Adipose tissue (tissue), 3 donors: ENCODE data around the gene ROBO2. TPM values are rescaled to one million over a fixed set of nuclear protein-coding genes. Genes with fewer than 3 reads are reported as not detected.

ENCODE experiments used
- H3K27ac ChIP-seq: one replicate; pipeline ENCODE4 v1.5.1; 2013; ENCODE audit warnings: low read depth, low read length
- WGBS, 3 donors: extraction: QIAGEN DNeasy Blood & Tissue Kit; methylation state at CpG; one replicate each; pipeline ENCODE4 v1.1.7; 2013; 5-methylcytosine and 5-hydroxymethylcytosine counted together
- polyA plus RNA-seq, 3 donors: library from polyadenylated mRNA; stranded (reverse); fragments of 200-250 nt; gene quantifications; one replicate each; pipeline ENCODE4 v1.2.3, GENCODE V29; 2013
- donor health status: healthy with polysubstance abuse.
- donor health status: Bipolar disorder and iron deficiency.
- donor health status: healthy.

Gene ROBO2
- polyA plus RNA-seq, 3 donors = 0.18 to 1.3 (median 0.62) TPM

DNA sequence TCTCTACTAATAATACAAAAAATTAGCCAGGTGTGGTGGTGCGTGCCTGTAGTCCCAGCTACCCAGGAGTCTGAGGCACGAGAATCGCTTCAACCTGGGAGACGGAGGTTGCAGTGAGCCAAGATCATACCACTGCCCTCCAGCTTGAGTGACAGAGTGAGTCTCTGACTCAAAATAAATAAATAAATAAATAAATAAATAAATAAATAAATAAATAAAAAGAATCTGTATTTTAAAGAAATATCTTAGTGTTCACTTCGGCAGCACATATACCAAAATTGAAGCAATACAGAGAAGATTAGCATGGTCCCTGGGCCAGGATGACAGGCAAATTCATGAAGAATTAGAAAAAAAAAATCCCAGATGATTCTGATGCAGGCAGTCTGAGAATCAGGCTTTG, 51.9 kb downstream of the ROBO2 start:
- WGBS, 3 donors = 94 to 97% (median 95%) methylated on average over 5 of the region's 5 CpGs
- no peak overlapping the region for H3K27ac ChIP-seq

DNA sequence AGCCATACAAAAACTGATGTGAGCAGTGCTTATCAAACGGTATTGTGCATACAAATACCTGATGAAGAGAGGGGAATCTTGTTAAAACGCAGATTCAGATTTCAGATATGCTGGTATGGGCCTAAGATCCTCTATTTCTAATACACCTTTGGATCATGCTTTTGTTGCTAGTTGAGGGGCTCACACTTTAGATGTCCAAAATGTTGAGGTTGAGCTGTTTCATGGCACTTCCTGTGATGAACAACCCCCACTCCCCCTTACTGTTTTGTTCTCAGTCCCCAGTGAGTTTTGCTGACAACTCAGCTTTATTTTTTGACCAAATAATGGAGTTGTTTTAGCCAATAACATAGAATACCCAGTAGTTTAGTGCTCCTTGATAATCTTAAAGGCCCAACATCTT, 53.2 kb downstream of the ROBO2 start:
- no peak overlapping the region for H3K27ac ChIP-seq
- WGBS, 3 donors = 41 to 63% (median 60%) methylated on average over 2 of the region's 2 CpGs

DNA sequence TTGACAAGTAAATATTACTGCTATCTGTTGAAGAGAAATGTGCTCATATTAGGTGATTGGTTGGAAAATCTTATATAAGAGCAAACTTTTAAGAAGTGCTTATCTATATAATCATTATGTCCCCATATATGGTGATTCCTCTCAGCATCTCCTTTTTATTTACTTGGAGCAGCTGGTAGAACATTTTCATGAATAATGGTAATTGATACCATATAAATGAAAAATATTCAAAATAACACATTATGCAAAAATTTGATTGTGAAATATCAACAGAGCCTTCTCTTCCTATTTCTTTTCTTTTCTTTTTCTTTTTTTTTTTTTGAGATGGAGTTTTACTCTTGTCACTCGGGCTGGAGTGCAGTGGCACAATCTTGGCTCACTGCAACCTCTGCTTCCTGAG, 56.2 kb downstream of the ROBO2 start:
- 64 to 83% (median 72%) methylated on average over 1 of the region's 1 CpG for WGBS, 3 donors
- no peak overlapping the region for H3K27ac ChIP-seq

DNA sequence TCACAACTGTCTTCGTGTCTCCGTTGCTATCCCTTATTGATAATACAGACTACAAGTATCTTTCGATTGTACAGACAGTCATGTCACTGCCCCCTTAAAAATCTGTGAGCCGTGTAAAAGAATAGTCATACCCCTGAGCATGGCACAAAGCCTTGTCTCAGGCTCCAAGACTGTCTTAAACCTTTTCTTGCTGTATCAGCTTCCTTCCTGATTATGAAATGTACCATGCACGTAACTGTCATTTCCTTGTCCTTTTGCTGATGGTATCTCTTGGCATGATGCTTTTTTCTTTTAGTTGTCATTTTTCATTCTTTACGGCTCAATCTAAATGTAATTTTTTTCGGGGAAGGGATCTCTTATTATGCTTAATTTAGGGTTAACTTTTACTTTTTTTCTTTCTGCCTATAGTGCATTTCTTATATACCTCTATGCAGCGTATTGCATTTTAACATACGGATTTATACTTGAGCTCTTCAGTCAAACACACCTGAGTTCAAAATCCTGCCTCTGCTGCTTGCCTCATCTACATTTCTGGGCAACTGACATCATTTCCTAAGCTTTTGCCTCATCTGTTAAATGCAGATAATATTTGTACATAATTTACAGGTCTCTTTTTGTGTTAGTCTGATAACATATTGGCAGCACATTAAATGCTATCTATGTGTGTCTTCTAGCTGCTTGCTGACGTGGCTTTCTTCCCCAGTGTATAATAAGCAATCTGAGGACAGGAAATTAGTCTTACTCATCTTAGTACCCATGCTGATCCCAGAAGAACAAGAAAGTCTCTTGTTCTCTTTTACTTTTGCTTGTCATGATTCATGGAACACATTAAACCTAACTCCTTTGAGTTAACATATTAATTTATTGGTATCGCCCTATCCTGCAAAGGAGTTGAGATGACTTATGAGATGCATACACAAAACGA, 57.3 kb downstream of the ROBO2 start:
- WGBS, 3 donors = 76 to 79% (median 76%) methylated on average over 12 of the region's 12 CpGs
- no peak overlapping the region for H3K27ac ChIP-seq

DNA sequence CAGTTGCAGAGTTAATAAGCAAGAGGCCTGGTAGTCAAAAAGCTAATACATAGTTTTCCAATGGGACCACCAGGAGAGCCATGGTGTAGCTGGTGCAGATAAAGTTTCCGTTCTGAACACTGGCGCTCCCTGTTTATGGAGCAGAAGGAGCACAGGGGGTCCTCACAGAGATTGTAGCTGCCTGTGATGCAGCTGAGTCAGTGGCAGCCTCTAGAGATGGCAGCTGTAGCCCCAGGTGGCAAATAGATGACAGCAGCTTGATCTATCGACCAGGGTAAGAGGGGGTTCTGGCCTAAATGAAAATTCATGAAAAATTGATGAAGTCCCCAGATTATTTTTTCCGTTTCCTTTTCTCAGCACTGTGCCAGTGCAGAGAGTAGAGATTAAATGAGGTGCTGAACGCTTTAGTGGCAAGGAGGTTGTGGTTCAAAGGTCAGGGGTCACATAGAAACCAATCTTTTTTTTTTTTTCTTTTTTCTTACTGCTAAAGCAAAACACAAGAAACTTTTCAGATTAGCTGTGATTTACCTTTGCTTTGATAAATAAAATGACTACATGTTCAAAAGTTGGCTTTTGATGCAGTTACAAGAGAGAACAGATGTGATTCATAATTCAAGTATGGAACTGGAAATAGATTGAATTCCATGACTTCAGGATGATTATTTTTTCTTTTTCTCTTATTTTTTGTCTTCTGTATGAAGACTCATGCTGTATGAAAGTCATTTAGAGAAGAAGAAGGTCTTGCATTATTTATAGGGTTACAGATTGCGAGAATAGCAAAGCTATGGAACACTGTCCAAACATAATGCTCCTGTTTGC, 63.3 kb downstream of the ROBO2 start:
- WGBS, 3 donors = 85 to 92% (median 89%) methylated on average over 6 of the region's 6 CpGs
- no peak overlapping the region for H3K27ac ChIP-seq

DNA sequence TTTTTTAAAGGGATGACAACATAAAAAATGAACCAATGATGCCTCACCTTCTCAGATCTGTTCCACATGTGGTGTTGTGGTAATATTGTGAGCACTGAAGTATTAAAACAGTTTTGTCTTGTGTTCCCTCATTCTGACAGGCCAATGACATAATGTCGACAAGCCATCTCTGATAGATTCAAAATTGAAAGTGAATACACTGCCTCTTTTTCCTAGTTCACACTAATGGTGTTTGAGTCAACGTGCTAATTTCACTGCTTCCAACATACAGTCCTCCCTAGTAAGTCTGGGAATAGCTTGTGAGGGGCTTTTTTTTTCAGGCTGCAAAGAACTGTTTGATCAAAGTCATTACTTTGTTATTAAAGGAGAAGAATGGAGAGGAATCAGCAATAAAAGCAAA, 82.8 kb downstream of the ROBO2 start:
- H3K27ac ChIP-seq = no peak overlapping the region
- WGBS, 3 donors = 44 to 67% (median 62%) methylated on average over 2 of the region's 2 CpGs

DNA sequence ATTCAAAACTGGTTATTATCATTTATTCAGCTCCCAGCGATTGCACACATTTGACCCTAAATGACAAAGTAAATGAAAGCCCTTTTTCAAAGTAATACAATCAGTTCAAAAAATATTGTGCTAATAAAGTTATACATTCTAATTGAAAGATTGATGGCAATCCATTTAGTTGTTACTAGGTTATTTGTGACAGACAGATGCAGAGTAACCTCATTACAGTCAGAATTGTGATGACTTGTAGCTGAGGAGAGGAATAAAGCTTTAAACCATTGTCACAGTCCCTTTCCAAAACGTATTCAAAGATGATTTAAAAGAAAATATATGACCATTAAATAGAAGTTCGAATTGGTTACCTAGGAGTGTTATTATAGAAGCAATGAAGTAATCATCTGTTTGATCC, 86.1 kb downstream of the ROBO2 start:
- WGBS, 3 donors = 65 to 69% (median 66%) methylated on average over 3 of the region's 3 CpGs
- no peak overlapping the region for H3K27ac ChIP-seq

DNA sequence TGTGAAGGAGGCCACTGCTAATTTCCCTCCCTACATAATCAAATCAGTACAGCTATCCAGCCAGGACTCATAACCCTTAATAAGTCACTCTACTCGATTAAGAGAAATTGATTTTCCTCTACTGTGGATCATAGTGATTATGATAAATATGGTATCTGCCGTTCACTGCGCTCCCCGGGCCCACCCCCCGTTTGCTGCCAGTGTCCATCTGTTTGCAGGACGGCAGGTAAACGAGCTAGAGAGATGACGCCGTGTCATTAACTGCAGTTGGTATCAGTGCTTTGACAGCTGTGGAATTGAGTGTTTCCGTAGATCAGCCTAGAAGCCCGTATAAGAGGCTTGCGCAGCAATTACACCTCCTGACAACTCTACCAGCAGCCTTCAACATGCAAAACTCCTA, 94.9 kb downstream of the ROBO2 start:
- no peak overlapping the region for H3K27ac ChIP-seq
- 29 to 83% (median 71%) methylated on average over 12 of the region's 12 CpGs for WGBS, 3 donors

DNA sequence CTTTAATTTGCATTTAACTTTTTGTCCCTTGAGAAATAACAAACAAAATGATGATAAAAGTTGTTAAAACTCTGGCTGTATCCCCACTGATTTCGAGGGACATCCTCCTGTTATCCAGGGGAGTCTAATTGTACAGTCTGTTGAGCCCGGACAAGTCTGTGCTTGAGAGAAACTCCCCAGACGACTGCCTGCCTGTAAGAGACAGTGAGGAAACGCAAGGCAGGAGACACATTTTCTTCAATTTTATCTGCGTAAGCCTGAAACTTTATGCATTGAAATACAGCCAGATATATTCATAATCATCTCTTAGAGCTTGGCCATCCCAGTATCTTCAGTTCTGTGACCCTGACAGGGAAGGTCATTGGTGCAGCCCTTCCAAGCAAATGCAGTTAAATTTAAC, 97.7 kb downstream of the ROBO2 start:
- 78 to 81% (median 78%) methylated on average over 5 of the region's 5 CpGs for WGBS, 3 donors

DNA sequence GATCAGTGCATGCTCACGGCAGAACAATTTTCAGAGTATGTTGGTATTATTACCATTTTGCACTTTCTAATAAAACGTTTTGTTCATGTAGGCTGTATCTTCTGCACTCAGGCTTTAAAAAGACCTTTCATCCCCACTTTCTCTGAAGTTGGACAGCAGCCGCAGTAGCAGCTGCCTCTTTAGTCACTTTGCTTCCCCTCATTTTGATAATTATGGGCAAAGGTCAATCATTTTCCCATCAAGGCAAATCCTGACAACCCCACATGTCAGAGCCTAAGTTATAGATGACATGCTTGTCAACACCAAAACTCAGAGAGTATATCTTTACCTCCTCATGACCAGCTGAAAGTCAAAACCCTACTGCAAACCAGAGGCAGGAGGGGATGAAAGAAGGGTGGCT, 99.7 kb downstream of the ROBO2 start:
- WGBS, 3 donors = 66 to 73% (median 69%) methylated on average over 3 of the region's 3 CpGs
- no peak overlapping the region for H3K27ac ChIP-seq

More for the DNA sequence above, 97.7 kb downstream of the ROBO2 start:
- no peak overlapping the region for H3K27ac ChIP-seq

DNA sequence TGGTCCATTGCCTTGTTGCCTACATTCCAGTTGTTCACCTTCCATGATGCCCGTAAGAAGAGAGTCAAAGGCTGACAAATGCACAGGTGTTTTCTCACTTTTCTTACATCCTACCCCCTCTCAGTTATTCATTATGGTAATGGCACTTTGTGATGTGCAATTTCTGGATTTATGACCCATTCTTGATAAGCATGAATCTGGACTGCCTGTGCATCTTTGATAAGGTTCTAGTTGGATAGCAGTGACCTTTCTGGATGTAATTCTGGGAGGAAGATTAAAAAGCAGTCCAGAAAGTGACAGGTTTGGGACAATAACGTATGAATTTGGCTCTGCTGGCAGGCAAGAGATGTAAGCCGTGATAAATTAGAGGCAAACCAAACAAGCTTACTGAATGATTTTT, 101.5 kb downstream of the ROBO2 start:
- H3K27ac ChIP-seq = no peak overlapping the region
- WGBS, 3 donors = 57 to 81% (median 79%) methylated on average over 3 of the region's 3 CpGs

DNA sequence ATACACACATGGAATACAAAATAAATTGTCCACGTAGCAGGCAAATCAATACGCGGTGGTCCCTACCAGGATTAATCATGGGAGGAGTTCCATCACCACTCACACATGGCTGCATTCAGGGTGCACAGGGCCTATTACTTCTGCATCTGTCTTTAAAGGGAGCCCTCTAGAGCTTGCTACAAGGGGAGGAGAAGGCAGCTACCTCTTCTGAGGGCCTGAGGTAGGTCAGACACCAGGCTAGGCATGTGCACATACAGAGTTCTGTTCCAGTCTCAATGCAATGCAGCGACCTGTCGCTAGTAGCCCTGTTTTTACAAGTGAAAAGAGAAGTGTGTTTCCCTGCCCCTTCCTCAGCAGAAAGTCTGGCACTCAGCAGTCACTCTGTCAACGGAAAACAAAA, 102.7 kb downstream of the ROBO2 start:
- 73 to 75% (median 74%) methylated on average over 6 of the region's 6 CpGs for WGBS, 3 donors
- no peak overlapping the region for H3K27ac ChIP-seq

DNA sequence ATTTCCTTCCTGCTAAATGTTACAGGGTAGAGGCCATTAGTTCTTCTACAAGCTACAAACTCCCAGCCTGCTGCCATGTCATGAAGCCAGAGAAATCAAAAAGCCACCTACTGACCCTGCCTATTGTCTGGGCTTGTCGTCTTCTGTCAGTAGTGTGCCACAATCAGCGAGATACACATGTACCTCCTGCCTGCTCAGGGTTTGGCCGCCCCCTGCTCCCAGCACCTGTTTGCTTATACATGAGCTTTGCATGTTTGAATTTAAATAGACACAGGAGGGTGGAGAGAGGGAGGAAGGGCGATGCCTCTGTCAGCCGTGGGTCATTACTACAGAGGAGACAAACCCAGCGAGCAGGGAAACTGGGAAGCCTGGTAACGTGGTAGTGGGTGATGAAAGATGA, 106.1 kb downstream of the ROBO2 start:
- WGBS, 3 donors = 54 to 77% (median 73%) methylated on average over 7 of the region's 7 CpGs
- no peak overlapping the region for H3K27ac ChIP-seq

DNA sequence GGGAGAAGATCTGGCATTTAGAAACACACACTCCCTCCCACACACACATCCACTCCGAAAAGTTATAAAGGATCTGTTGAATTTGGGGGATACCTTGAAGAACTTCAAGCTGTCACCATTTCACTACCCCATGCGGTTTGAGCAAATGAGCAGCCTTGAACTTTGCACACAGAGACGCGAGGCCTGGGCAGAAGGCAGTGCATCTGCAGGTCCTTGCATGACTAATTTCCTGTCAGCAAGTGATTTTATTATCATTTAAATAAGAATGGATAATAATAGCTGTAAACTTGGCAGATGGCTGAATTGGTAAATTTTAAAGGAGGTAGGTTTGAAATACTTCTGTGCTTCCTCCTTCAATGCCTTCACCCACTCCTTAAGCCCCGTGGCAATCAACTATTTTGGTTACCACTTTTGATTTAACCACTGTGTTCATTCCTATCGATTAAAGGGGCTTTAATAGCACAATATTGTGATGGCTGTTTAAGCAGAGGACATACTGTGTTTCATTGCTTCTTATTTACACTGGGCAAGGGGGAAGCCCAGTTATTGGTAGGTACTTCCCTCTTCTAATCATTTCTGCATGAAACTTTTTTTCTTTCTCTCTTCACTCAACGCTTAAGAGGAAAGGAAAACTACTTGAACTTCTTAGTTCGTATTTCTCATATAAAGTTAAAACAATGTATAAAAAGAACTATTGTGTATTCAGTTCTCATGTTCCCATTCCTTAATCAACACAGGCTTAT, 108.1 kb downstream of the ROBO2 start:
- 59 to 64% (median 60%) methylated on average over 8 of the region's 8 CpGs for WGBS, 3 donors
- no peak overlapping the region for H3K27ac ChIP-seq

DNA sequence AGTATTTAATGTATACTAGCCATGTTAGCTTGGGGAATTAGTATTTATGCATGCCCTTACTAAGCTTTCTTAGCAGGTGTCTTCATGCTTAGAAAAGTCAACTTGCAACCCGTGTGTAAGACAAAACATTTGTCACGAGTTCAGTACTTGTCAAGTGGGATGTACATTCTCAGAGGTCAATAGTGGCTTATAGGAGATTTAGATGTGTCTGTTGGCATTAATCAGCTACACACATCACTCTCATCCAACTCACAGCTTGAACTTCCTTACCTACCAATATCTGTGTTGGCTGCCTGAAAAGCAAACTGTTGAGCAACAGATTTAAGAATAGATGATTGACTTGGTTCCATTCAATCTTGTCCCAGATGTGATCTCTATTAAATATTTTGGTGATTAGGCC, 109.5 kb downstream of the ROBO2 start:
- whole genome bisulfite sequencing, 3 donors = 75 to 93% (median 85%) methylated on average over 2 of the region's 2 CpGs
- no peak overlapping the region for H3K27ac ChIP-seq

DNA sequence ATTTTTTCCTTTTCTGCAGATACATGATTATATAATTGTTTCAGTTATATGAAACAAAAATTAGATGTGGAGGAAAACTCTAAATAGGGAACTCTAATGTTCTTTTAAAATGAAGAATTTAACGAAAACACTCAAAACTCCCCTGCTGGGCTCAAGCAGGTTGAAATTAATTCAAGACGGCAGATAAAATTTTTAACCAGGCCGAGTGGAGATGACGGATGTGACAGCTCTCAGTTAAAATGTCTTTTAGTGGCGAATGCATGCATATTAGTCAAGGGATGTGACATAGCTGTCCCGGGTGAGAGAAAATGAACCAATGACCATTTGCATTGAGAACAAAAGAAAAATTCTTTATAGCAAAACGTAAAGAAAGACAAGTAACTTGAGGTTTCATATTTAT, 110.1 kb downstream of the ROBO2 start:
- WGBS, 3 donors = 57 to 88% (median 81%) methylated on average over 7 of the region's 7 CpGs
- no peak overlapping the region for H3K27ac ChIP-seq

DNA sequence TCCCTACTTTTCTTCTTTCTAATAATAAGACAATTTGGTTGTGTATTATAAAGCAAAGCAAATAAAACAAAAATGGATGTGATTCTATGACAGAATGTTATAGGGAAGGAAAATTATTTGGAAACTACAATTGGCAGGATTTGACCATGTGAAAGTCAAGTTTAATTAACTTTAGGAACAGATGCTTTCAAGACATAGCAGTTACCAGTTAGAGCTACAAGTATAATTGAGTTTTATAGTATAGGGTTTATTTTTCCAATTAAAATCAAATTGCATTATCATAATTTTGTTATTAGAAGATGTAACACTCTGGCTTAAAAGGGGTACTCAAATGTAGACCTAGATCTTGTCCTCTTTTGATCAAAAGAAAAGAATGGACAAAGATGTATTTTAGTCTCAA, 110.9 kb downstream of the ROBO2 start:
- no peak overlapping the region for H3K27ac ChIP-seq

DNA sequence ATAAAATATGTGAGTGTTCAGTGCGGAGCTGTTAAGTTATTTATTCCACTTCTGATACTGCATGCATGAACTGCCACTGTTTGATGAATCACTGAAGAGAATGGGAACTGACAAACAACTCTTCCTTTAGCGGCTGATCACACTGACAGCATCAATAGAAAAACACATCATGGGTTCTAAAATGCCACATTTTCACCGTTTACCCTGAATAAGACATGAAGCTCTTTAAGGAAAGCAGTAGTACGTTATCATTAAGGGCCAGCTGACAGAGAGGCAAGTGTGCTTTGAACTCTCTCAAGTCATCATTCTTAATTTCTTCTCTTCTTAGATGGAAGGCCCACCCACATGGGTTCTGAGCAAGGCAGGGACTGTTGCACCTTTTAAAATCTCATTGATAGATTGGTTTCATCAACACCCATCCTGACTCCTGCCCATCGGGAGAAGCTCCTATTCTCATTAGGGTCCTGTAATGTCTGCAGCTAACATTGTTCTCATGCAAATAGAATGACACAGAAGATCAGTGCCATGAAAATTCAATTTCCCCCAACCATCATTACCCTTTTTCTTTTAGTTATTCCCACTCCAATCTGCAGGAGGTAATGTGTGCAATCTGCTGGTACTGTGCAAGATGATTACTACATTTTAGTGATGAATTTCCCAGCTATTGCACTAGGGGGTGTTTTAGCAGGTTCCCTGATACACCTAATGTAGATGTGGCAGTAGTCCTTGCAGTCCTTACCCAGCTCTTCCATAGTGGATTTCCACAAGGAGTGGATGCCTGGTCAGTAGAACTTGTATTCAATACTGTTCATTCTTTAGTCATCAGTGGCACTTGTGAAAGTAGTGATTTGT, 119.1 kb downstream of the ROBO2 start:
- 65 to 77% (median 73%) methylated on average over 5 of the region's 5 CpGs for WGBS, 3 donors
- no peak overlapping the region for H3K27ac ChIP-seq
